GM18511 (cell line): Measurements from ENCODE around the gene PARM1.

Experiments
- ATAC-seq: cut with Tn5 transposase; IDR thresholded peaks from one replicate; pipeline ENCODE4 v1.9.1; 2021; ENCODE audit warnings: mild to moderate bottlenecking, moderate library complexity; ENCODE audit not compliant: unreplicated experiment

The PARM1 gene, protein sequence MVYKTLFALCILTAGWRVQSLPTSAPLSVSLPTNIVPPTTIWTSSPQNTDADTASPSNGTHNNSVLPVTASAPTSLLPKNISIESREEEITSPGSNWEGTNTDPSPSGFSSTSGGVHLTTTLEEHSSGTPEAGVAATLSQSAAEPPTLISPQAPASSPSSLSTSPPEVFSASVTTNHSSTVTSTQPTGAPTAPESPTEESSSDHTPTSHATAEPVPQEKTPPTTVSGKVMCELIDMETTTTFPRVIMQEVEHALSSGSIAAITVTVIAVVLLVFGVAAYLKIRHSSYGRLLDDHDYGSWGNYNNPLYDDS

DNA sequence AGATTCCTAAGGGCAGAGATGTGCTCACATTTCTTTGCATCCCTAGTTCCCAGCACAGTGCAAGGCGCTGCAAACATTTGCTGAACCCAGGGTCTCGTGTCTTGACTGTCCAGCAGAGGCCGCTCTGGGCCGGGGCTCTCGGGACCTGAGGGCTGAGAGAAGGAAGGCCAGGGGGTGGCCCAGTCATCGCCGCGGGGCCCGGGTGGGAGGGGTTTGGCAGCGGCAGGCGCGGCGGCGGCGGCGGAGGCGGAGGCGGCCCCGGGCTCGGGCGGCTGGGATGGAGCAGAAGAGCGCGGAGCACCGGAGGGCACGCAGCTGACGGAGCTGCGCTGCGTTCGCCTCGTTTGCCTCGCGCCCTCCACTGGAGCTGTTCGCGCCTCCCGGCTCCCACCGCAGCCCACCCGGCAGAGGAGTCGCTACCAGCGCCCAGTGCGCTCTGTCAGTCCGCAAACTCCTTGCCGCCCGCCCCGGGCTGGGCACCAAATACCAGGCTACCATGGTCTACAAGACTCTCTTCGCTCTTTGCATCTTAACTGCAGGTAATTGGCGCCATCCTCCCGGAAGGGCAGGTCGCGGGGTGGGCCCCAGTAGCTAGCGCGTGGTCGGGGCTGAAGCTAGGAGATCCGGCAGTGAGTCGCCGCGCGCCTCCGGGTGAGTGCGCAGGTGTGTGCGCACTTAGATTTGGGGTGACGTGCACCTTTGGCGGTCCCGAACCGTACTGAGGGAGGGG is at the start of gene PARM1:
PARM1 (plus strand) TSS at position 285 of the 730 bp plus-strand sequence; CDS start at position 497, 212 bp downstream.
- peak; percentile 79 for ATAC-seq

DNA sequence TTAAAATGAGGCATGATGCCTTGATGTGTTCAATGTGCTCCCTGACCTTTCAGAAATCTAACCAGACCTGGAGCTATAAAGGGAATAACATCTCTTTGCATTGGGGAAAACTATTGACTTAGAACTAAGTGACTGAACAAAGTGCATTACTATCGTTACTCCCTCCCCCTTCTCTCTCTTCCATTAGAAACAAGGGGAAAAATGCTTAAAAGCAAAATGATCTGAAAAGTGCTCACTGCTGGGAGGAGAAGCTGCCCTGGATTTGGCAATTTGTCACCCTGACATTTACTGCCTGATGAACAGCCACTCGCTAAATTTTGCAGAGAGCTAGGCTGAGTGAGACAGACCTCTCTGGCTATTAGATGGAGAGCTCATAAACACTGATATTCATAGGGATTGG is 48.6 kb upstream of the PARM1 start:
- ATAC-seq, result no peak

DNA sequence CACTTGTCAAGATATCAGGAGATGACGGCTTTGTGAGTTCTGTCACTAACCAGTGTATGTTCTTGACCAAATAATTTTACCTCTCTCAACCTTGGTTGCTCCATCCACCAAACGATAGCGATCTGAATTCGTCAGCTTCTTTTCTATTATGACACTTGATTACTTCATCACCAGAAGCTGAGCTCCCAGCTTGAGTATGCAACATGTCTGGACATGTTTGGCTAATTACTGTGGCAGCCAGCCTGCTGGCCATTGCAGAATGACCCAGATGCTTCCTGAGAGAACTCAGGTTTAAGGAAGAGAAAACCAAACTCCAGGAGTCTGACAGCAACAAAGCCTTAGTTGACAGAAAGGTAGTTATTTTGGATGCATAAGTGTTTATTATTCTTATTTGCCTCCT is 46.4 kb upstream of the PARM1 start:
- no peak for ATAC-seq

DNA sequence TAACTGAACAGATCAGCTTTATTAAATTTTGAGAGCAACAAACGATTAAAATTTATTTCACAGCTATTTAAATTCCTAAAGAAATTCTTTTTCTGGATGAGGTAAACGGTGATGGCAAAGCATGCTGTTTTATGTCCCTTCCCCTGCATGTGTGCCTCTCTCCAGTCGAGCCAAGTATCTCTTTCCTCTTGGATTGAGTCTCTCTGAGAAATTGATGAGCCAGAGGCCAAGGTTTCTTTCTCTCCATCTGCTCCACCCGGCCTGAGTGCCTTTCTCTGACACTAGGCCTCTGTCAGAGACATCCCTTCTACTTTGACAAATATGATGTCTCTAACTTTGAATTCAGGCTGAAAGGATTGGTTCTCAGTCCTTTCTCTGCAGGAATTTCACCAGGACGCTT is 42.6 kb upstream of the PARM1 start:
- ATAC-seq, result no peak

DNA sequence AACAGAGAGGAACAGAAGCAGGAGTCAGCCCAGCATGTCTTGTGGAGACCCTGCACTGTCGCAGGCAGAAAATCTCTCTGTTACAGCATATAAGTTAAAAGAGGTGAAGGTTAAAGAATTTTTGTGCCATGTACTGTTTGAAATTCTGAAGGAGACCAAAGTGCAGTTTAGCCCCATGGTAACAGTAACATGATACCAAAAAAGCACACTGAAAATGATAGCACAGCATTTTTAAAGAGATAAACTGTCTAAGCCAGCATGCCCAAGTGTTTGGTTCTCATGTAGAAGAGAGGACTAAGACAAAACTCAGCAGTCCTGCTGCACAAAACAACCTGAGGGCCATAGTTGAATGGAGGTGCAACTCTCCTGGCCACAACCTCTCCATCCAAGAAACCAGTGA is 41.9 kb upstream of the PARM1 start:
- ATAC-seq, result no peak

DNA sequence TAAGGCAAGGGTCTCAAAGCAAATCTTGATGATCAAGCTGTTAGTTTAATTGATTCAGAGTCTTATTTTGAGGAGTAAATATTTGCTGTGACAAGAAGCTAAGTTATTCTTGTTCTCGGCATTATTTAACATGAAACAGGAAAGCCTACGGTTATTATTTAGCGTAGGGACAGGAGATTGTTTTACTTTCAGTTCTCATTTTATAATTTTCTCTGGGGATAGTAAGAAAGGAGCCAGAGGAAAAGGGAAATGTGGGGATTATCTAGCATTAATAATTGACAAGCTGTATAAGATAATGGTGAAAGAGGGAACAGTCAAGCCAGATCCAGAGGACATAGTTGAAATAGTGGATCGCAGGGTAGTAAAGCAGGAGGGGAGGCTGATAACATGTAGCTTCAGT is 39.7 kb upstream of the PARM1 start:
- ATAC-seq, result no peak

DNA sequence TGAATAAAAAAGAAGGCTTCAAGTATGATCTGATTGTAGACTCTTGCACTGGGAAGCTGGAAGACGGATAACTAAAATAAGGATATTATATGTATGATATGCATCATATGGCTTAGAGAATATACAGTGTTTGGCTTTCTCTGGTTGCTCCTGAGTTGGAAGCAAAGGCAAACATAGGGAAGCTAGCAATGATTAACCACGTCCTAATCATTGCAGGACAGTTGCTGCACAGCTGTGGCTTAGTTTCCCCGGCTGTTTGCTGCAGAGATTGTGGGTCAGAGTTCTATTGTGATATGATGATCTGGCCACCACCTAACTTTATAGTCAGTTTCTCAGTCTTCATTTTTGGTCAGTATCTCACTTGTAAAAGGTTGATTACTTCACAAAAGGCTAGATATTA is 36.3 kb upstream of the PARM1 start:
- no peak for ATAC-seq

DNA sequence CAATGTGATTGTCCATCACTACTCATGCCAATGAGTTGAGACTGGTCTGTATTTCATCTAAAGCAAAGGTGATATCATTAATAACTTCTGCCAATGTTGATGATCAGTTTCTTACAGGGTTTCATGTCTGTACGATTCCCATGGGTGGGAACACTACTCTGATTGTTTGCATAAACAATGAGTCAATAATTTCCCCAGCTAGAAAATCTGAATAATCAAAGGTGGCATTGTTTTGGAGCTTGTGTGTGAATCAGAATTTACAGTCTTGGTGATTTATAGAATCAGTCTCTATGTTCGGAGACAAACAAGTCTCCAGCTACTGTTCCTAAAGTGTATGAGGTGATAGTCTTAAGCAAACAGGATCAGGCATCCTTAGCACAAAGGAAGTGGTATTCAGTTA is 35.5 kb upstream of the PARM1 start:
- no peak for ATAC-seq

DNA sequence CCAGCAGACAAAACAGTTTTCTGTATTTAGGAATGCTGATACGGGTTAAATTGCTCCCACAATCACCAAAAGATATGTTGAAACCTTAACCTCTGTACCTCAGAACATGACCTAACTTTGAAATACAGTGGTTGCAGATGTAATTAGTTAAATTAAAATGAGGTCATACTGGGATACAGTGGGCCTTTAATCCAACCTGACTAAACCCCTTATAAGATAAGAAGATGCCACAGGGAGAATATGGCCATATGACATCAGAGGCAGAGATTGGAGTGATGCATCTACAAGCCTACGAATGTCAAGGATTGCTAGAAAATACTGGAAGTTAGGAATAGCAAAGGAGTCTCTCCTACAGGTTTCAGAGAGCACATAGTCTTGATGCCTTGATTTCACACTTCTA is 32.1 kb upstream of the PARM1 start:
- ATAC-seq, result no peak

DNA sequence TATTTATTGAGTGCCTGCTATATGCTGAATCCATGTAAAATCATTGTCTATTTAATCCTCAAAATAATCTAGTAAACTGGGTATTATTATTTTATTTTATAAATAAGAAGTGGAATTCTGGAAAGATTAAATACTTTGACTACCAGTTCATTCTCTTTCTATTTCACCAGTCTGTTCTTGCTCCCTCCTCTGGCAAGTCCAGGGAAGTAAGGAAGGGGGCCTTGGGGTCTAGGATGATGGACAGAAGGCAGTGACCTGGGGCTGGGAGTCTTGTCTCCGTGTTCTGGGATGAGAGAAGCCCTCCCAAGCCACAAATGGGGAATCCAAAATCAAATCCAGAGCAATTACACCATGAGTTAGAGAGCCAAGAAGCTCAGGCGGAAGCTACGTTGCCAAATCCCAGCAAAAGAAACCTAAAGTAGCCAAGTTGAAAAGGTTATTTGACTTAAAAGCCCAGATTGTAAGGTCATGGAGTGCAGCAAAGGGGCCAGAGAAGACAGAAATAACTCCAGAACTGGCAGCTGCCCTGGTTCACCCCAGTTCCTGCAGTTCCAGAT is 28.3 kb upstream of the PARM1 start:
- ATAC-seq, result no peak

DNA sequence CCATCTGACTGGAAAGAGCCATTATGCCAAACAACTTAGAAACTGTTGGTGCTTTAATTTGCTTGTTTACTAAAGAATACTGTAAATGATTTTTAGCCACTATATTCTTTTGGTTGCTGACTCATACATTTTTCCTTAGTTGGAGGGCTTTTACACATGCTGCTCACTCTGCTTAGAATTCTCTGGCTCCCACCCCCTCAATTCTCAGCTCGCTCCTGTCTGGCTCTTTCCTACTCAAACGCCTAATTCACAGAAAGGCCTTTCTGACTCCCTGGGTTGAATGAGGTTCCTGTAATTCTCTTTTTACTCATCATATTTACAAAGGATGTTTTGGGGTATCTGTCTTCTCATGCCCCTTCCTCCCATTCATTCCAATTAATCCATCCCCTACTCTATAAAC is 26.1 kb upstream of the PARM1 start:
- no peak for ATAC-seq

DNA sequence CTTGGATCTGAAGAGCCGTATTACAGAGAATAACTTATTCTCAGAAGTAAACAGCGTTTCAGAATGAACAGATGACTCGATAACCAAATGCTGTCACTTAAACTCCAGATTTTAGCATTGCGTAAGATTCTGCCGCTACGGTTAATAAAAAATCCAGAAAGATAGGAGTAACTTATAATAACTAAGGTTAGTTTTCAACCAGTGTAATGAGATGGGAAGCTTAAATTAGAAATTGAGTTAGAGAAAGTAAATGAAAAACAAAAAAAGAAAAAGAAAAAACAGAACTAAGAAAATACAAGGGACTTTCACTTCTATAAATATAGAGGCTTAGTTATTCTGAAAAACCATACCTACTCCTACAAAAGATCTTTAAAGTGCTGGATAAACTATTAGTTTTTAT is 13.1 kb upstream of the PARM1 start:
- peak; percentile 79 for ATAC-seq

DNA sequence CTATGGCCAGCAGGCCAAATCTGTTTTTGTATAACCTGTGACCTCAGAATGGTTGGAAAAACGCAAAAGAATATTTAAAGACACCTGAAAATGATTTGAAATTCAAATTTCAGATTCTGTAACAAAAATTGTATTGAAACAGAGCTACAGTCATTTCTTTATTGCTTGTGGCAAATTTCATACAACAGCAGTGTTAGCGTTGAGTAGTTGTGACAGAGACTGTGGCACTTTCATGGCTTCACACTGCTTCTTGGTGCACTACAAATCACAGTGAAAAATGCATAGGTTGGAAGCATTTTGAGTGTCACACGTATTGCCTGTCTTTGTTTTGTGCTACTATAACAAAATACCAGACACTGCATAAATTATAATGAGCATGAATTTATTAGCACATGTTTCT is 12.2 kb upstream of the PARM1 start:
- ATAC-seq, result no peak

DNA sequence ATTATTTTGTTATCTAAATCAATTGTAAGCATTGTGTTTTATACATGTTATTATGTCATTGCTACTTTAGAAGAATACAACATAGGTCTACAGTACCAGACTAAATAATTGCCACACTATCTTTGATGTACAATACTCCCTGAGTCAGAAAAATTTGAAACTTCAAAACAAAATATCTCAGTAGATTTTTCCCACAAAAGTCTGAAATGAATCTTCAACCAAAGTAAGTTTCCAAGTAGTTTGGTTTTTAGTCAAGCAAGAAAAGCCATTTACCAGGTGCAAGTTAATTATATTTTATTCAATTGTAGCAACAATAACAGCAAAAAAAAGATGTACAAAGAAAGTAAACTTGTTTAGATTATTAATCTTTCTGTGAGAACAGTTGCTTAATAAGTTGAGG is 11.4 kb upstream of the PARM1 start:
- ATAC-seq, result no peak

DNA sequence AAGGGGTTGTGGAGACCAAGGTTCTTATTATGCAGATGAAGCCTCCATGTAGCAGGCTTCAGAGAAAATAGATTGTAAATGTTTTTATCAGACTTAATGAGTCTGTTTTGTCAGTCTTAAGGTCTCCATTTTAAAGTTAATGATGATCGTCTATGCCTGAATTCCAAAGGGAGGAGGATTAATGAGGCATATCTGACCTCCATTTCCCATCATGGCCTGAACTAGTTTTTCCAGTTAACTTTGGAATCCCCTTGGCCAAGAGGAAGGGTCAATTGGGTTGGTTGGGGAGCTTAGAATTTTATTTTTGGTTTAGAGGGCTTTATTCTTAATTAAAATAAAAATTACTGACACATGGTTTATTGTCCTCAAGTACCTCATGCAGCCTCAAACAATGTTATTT is 6.9 kb upstream of the PARM1 start:
- ATAC-seq, result no peak

DNA sequence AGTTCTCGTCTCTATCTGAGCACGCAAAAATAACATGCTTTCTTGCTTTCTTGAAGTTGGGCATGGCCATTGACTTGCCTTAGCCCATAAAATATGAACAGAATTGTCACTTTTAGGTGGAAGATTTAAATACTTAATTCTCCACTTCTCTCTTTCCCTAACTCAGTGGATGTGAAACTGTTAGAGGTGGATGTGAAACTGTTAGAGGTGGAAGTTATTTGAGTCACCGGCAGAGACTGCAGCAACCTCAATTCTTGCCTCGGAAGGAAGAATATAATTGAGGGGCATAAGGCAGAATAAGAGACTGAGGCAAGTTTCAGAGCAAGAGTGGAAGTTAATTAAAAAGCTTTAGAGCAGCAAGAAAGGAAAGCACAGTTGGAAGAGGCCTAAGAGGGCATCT is 2.8 kb upstream of the PARM1 start:
- ATAC-seq, result peak; percentile 49

DNA sequence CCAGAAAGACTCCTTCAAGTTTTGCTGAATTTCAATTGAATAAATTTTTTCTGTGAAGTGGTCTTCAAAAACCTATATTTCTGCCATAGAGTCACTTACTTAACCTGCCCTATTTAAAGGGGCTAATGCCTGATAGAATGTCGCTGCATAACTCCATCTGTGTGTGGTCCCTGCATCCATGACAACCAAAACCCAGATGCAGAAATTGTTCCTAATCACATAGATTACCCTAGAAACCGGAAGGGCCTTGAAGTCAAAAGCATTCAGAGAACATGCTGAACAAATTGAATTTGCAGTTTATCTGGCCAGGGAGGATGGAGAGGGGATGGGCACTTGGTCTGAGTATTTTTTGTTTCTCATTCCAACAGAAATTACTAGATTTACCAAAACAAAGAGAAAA is 1.5 kb upstream of the PARM1 start:
- ATAC-seq, result no peak

DNA sequence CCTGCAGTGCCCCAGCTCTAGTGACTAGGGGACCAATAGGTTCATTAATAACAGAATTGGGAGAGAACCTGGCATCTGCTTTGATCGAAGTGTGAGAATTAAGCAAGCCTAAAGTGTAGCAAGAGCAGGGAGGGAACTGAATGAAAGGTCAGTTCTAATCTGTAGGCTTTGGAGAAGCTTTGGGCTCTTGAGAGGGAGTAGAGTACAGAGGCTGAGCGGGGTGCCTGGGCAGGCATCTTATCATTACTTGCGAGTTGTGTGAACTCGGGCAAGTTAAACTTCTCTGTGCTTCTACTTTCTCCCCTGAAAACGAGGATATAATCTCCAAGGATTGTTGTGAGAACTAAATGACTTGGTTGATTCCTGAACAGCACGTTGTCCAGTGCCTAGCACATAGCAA is 906 bp upstream of the PARM1 start:
- ATAC-seq, result no peak

DNA sequence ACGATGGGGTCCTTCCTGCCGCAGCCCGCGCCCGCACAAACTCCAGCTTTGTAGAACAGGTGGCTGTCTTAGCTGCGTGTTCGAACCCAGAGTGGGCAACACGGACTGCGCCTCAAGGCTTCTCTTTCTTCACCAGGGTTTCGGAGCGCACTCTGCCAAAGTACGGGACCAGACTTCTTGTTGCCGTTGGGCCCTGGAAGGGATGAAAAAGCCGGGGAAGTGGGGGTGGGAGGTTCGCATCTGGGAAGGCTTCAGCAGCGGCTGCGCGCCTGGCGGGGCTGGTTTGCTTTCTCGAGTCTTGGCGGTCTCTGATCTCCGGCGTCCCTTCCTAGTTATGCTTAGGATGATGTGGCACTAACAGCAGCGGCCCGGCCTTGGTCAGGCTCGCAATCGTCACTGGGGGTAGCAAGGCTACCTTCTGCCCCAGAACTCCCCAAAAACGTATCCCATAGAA is 673 bp downstream of the PARM1 start:
- ATAC-seq, result peak; percentile 14

DNA sequence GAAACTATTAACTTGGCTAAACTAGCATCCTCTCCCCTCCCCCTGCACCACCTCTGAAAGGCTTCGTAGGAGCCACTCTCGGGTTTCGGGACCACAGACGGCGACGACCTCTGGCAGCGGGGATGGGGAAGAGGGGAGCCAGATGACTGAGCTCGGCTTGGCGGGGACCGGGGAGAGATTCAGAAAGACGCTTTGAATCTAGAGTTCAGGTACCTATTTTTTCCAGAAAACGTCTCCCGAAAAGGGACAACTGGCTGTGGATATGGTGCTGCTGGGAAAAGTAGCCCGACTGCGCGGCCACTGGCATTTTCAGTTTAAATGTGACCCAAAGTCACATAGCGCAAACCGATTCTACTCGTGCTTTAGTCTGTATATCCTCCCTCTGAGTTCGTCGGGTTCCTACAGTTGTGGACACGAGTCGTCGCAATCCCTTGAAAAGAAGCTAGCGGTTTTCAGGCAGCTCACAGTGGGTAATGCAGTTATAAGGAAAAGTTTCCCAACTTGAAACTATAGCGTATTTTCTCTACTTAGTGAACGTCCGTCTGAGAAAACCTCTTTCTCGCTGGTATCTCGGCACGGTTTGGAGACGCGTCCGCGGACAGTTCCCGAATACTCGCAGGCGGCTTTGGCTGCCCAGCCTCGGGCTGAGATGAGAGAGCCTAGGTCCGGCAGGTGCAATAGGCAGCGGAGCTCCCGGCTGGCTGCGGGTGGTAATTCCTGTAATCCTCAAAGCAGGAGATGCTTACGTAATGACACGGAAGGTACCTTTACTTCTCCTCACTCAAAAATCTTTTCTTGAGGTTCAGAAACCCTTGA is 1.3 kb downstream of the PARM1 start:
- peak; percentile 16 for ATAC-seq

DNA sequence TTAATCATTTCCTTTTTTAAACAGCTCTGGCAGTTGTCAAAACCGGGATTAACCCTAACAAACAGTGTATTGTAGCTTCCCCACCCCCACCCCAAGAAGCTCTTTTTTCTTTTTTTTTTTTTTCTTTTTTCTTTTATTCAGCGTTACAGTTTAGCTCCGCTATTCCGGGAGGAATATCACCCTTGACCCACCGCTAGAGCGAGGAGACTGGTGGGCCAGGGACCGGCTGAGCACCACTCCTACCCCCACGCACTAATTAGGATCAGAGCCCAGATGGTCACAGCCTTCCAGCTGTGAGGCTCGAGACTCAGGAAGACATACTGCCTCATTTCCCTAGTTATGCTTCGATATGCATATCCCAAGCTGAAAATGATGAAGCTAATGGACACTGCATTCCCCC is 2.0 kb downstream of the PARM1 start:
- ATAC-seq, result no peak
